GM20000 (cell line): ENCODE results near the gene RBBP4.
"Not testable (repeated sequence)": the region's sequence is repeated elsewhere in the genome, so short reads cannot be mapped to it uniquely, and the experiment has no call there.

Experiments used
- DNase-seq: peaks from one replicate; pipeline ENCODE4 v3.0.0; 2012; ENCODE audit warnings: low spot score
- CTCF ChIP-seq: IDR thresholded peaks from 2 replicates; pipeline ENCODE4 v1.5.1; 2012; ENCODE audit warnings: mild to moderate bottlenecking, control low read depth; ENCODE audit errors: extremely low read depth, missing control alignments

The RBBP4 gene

GRCh38 chr1:32709476-32709875 lies 58.5 kb downstream of the RBBP4 start:
- no peak for TF ChIP-seq CTCF
- no peak for DNase-seq

- not testable (repeated sequence) for DNase-seq
These were observed 60.2 kb downstream of the RBBP4 start for GRCh38 chr1:32711221-32711620.

GRCh38 chr1:32713081-32713480 lies 62.1 kb downstream of the RBBP4 start:
- DNase-seq: no peak
- no peak for TF ChIP-seq CTCF

GRCh38 chr1:32714277-32714676 lies 63.3 kb downstream of the RBBP4 start:
- no peak for TF ChIP-seq CTCF
- DNase-seq: no peak

- TF ChIP-seq CTCF: no peak
- DNase-seq: no peak
These were observed 64.9 kb downstream of the RBBP4 start for GRCh38 chr1:32715901-32716311.

GRCh38 chr1:32716312-32717148 lies 65.5 kb downstream of the RBBP4 start:
- DNase-seq: peak; percentile 81
- TF ChIP-seq CTCF: no peak

- TF ChIP-seq CTCF: no peak
- no peak for DNase-seq
These were observed 66.5 kb downstream of the RBBP4 start for GRCh38 chr1:32717503-32717902.

- no peak for DNase-seq
- no peak for TF ChIP-seq CTCF
These were observed 67.0 kb downstream of the RBBP4 start for GRCh38 chr1:32718036-32718435.
